Adrenal gland (tissue), 12 donors: Measurements from ENCODE around the gene KIF5C. TPM values are rescaled to one million over a fixed set of nuclear protein-coding genes. Genes with fewer than 3 reads are reported as not detected.

ENCODE experiments used
- DNase-seq, 7 donors: peaks; one replicate each; pipeline ENCODE4 v3.0.0-alpha.2; 2019 to 2020
- H3K27ac ChIP-seq, 5 donors: fragments of 200-600 bp; sonication (generic) in 4 of 5; 1 replicate in 3 of 5; 2 replicates in 2 of 5; pipeline versions ENCODE4 v1.5.1 to v1.8.0; 2016 to 2020; ENCODE audit warnings: mild to moderate bottlenecking in 1 of 5
- H3K27me3 ChIP-seq: fragments of 200-600 bp; 2 replicates; pipeline ENCODE4 v1.8.0; 2021
- H3K36me3 ChIP-seq, 2 donors: fragments of 200-600 bp; replicated peaks in 1 of 2; 1 replicate in 1 of 2; 2 replicates in 1 of 2; pipeline versions ENCODE4 v1.5.1 to v1.8.0; 2018 to 2022
- H3K4me1 ChIP-seq, 2 donors: fragments of 200-600 bp; replicated peaks in 1 of 2; 1 replicate in 1 of 2; 2 replicates in 1 of 2; pipeline versions ENCODE4 v1.5.1 to v1.8.0; 2018 to 2021
- H3K4me3 ChIP-seq, 4 donors: fragments of 200-600 bp; sonication (generic) in 3 of 4; one replicate each; pipeline ENCODE4 v1.5.1; 2016 to 2018
- H3K9me3 ChIP-seq, 3 donors: fragments of 200-600 bp; sonication (generic) in 1 of 3; replicated peaks in 1 of 3; 1 replicate in 2 of 3; 2 replicates in 1 of 3; pipeline versions ENCODE4 v1.5.1 to v1.8.0; 2016 to 2021
- CTCF ChIP-seq, 6 experiments: fragments of 450-650 bp in 4 of 6; fragments of 200-600 bp in 2 of 6; sonication (generic) in 1 of 6; IDR thresholded peaks; 1 replicate in 5 of 6; 2 replicates in 1 of 6; pipeline versions ENCODE4 v1.5.1 to v1.8.0; 2016 to 2021; ENCODE audit warnings: antibody characterized with exemption in 6 of 6, mild to moderate bottlenecking in 2 of 6, moderate library complexity in 1 of 6
- POLR2A ChIP-seq, 2 donors: fragments of 450-650 bp; IDR thresholded peaks; one replicate each; pipeline ENCODE4 v1.6.1; 2017; ENCODE audit warnings: antibody characterized with exemption in 2 of 2, mild to moderate bottlenecking in 2 of 2, moderate library complexity in 1 of 2
- WGBS, 4 donors: extraction: QIAGEN DNeasy Blood & Tissue Kit in 2 of 4; methylation state at CpG; one replicate each; pipeline versions ENCODE4 v1.1.5 to v1.1.7; 2013 to 2017; 5-methylcytosine and 5-hydroxymethylcytosine counted together
- intact Hi-C, 2 donors: fragments of 100-400 bp; cut with DNase I; formaldehyde crosslinking; loops; one replicate each; pipeline versions ENCODE4 v1.14.1 to v1.15.0; 2022 to 2023
- polyA plus RNA-seq, 3 donors: library from polyadenylated mRNA; stranded (reverse); fragments of 200-250 nt in 2 of 3; fragments of 350-450 nt in 1 of 3; fragmentation: Illumina TruSeq in 1 of 3; extraction: RNeasy Lipid Tissue Mini Kit (QIAGEN cat#74804) in 1 of 3; gene quantifications; one replicate each; pipeline ENCODE4 v1.2.3, GENCODE V29; 2013 to 2014
- total RNA-seq, 9 donors: library from RNA; depleted of rRNA in 4 of 9; stranded (reverse); fragments of >200 nt in 4 of 9; fragments of 120-200 nt in 1 of 9; fragmentation: NEBNext Ultra II Directional in 1 of 9; extraction: Animal tissue kit (Norgen Biotek cat#: 25700) in 1 of 9; gene quantifications; one replicate each; pipeline versions ENCODE4 v1.1.0 to v1.2.4, GENCODE V29; 2013 to 2023
- donor health status: healthy with polysubstance abuse.
- donor health status: Bipolar disorder and iron deficiency.
- donor health status: DM: yes; HTN: yes; CAD: no.
- donor health status: DM: no; HTN: no; CAD: no.
- donor health status: DM: no; HTN: no; CAD: no.
- donor health status: DM: yes; HTN: yes; CAD: no.

The KIF5C gene
- total and polyA plus RNA-seq, 12 donors, result 9.1 to 62.1 (median 19.3) TPM

GRCh38 chr2:148918554-148918953, 43.5 kb downstream of the KIF5C start:
- TF ChIP-seq POLR2A (IDR thresholded peaks at IDR 0.05) (no peak), CTCF (IDR thresholded peaks at IDR 0.05) (no peak)
- Histone ChIP-seq H3K4me3 (no peak overlapping the region), H3K27me3 (no peaks in the 10 kb centered on the region), H3K9me3 (no peaks in the 10 kb centered on the region), H3K36me3 (no peaks in the 10 kb centered on the region), H3K27ac (no peak overlapping the region), H3K4me1 (no peaks in the 10 kb centered on the region)
- DNase-seq, result no peak
- 81 to 89% (median 88%) methylated on average over 2 of the region's 2 CpGs for WGBS, 4 donors
- intact Hi-C loops, result no loop called here

- Histone ChIP-seq H3K27ac (no peak overlapping the region), H3K9me3 (no peaks in the 10 kb centered on the region), H3K36me3 (no peaks in the 10 kb centered on the region), H3K4me1 (no peaks in the 10 kb centered on the region), H3K27me3 (no peaks in the 10 kb centered on the region), H3K4me3 (no peak overlapping the region)
- 27 to 53% (median 42%) methylated on average over 1 of the region's 1 CpG for WGBS, 4 donors
- intact Hi-C loops, result no loop called here
- no peak for DNase-seq
- no peak for TF ChIP-seq CTCF (IDR thresholded peaks at IDR 0.05)
- no peak for TF ChIP-seq POLR2A (IDR thresholded peaks at IDR 0.05)
These were observed 45.5 kb downstream of the KIF5C start for GRCh38 chr2:148920559-148920958.

- Histone ChIP-seq H3K27me3 (no peaks in the 10 kb centered on the region), H3K9me3 (no peaks in the 10 kb centered on the region), H3K4me1 (no peaks in the 10 kb centered on the region), H3K27ac (no peak overlapping the region), H3K4me3 (no peak overlapping the region), H3K36me3 (no peaks in the 10 kb centered on the region)
- WGBS, 4 donors, result 91 to 93% (median 92%) methylated on average over 5 of the region's 5 CpGs
- DNase-seq, result no peak
- intact Hi-C loops, result no loop called here
- no peak for TF ChIP-seq POLR2A (IDR thresholded peaks at IDR 0.05)
- no peak for TF ChIP-seq CTCF (IDR thresholded peaks at IDR 0.05)
These were observed 47.0 kb downstream of the KIF5C start for GRCh38 chr2:148922062-148922461.

GRCh38 chr2:148922776-148923475, 47.9 kb downstream of the KIF5C start:
- intact Hi-C loops, result no loop called here
- Histone ChIP-seq H3K27me3 (no peaks in the 10 kb centered on the region), H3K9me3 (no peaks in the 10 kb centered on the region), H3K27ac (no peak overlapping the region), H3K4me3 (no peak overlapping the region), H3K4me1 (no peaks in the 10 kb centered on the region), H3K36me3 (no peaks in the 10 kb centered on the region)
- no peak for DNase-seq
- WGBS, 4 donors, result 82 to 84% (median 84%) methylated on average over 3 of the region's 3 CpGs
- no peak for TF ChIP-seq CTCF (IDR thresholded peaks at IDR 0.05)
